A549 (cell line): ENCODE data around the gene C11orf98. TPM values are rescaled to one million over a fixed set of nuclear protein-coding genes. Genes with fewer than 3 reads are reported as not detected.

ENCODE experiments used
- ATAC-seq, 2 experiments: fragments of 200-7000 bp in 1 of 2; fragments of >200 bp in 1 of 2; cut with Nextera tagmentation in 1 of 2; cut with Tn5 transposase in 1 of 2; 3 replicates each; pipeline versions ENCODE4 v1.8.0 to v1.9.1; 2018 to 2020; ENCODE audit warnings: mild to moderate bottlenecking in 1 of 2, moderate library complexity in 1 of 2
- CTCF ChIA-PET: fragments of 300-600 bp; sonication (Branson Sonifier 250); formaldehyde crosslinking; extraction: SDS; loops from one replicate; lab custom pipeline; 2021; ENCODE audit warnings: antibody characterized with exemption, inconsistent platforms; lab: Yijun Ruan, JAX
- POLR2A ChIA-PET: fragments of 350-600 bp; formaldehyde crosslinking; extraction: SDS; loops from one replicate; lab custom pipeline; 2021; ENCODE audit warnings: antibody characterized with exemption, inconsistent platforms; lab: Yijun Ruan, JAX
- DNase-seq, 2 experiments: peaks; one replicate each; pipeline versions ENCODE4 v3.0.0 to v3.0.0-alpha.2; 2011 to 2016; ENCODE audit warnings: low read depth in 1 of 2, low spot score in 1 of 2
- FAIRE-seq: peaks from 2 replicates; lab custom pipeline; 2011; peaks lifted over from hg19 to GRCh38; lab: Jason Lieb, UNC
- H3K27ac ChIP-seq, 2 experiments: fragments of >200 bp; sonication (Bioruptor Twin); formaldehyde crosslinking; 3 replicates each; pipeline ENCODE4 v1.5.1; 2016 to 2017
- H3K4me1 ChIP-seq: fragments of >200 bp; sonication (Bioruptor Twin); formaldehyde crosslinking; 3 replicates; pipeline ENCODE4 v1.6.1; 2016
- H3K4me2 ChIP-seq: fragments of >200 bp; sonication (Bioruptor Twin); formaldehyde crosslinking; 3 replicates; pipeline ENCODE4 v1.6.1; 2016
- H3K4me3 ChIP-seq: fragments of >200 bp; sonication (Bioruptor Twin); formaldehyde crosslinking; 3 replicates; pipeline ENCODE4 v1.5.1; 2016
- H3K9me3 ChIP-seq: fragments of >200 bp; sonication (Bioruptor Twin); formaldehyde crosslinking; 3 replicates; pipeline ENCODE4 v1.6.1; 2016
- CBX8 ChIP-seq: fragments of 200-600 bp; sonication (generic); IDR thresholded peaks from 2 replicates; pipeline ENCODE4 v1.6.1; 2016
- CEBPB ChIP-seq, 2 experiments: fragments of >200 bp in 1 of 2; sonication (Bioruptor Twin) in 1 of 2; formaldehyde crosslinking in 1 of 2; IDR thresholded peaks; 2 replicates each; pipeline ENCODE4 v1.6.1; 2012 to 2016
- CHD2 ChIP-seq: fragments of 150-350 bp; IDR thresholded peaks from 2 replicates; pipeline ENCODE4 v1.6.1; 2014; ENCODE audit warnings: low read length; ENCODE audit not compliant: partially characterized antibody
- CHD4 ChIP-seq: fragments of 200-600 bp; sonication (generic); IDR thresholded peaks from 2 replicates; pipeline ENCODE4 v1.6.1; 2016; ENCODE audit warnings: antibody characterized with exemption, mild to moderate bottlenecking, borderline replicate concordance
- EHF ChIP-seq: fragments of 250-450 bp; sonication (Bioruptor Pico); IDR thresholded peaks from 2 replicates; pipeline ENCODE4 v1.5.0; 2020; ENCODE audit warnings: mild to moderate bottlenecking
- EHMT2 ChIP-seq: fragments of 200-600 bp; sonication (generic); IDR thresholded peaks from 2 replicates; pipeline ENCODE4 v1.6.1; 2016; ENCODE audit warnings: antibody characterized with exemption, low read depth, mild to moderate bottlenecking, moderate library complexity
- ESRRA ChIP-seq: fragments of 150-350 bp; IDR thresholded peaks from 2 replicates; pipeline ENCODE4 v1.6.1; 2014; ENCODE audit warnings: mild to moderate bottlenecking, low read length, borderline replicate concordance
- FOSB ChIP-seq: fragments of 250-450 bp; sonication (Bioruptor Pico); IDR thresholded peaks from 2 replicates; pipeline ENCODE4 v1.5.0; 2020; ENCODE audit warnings: mild to moderate bottlenecking, moderate library complexity
- FOSL2 ChIP-seq, 2 experiments: fragments of 450-650 bp in 1 of 2; fragments of >200 bp in 1 of 2; sonication (Bioruptor Twin) in 1 of 2; formaldehyde crosslinking; IDR thresholded peaks; 2 replicates each; pipeline versions ENCODE4 v1.5.0 to v1.6.1; 2016 to 2020; ENCODE audit warnings: mild to moderate bottlenecking in 1 of 2, moderate library complexity in 1 of 2
- HDAC2 ChIP-seq: fragments of 200-600 bp; sonication (generic); IDR thresholded peaks from 2 replicates; pipeline ENCODE4 v1.6.1; 2016
- HES2 ChIP-seq: fragments of >200 bp; sonication (Bioruptor Twin); formaldehyde crosslinking; IDR thresholded peaks from 2 replicates; pipeline ENCODE4 v1.6.1; 2016
- HEYL ChIP-seq: fragments of 250-450 bp; sonication (Bioruptor Pico); IDR thresholded peaks from 2 replicates; pipeline ENCODE4 v1.8.0; 2021; ENCODE audit warnings: mild to moderate bottlenecking, moderate library complexity
- HOXA7 ChIP-seq: fragments of 250-450 bp; sonication (Bioruptor Pico); IDR thresholded peaks from 2 replicates; pipeline ENCODE4 v1.5.0; 2020; ENCODE audit warnings: mild to moderate bottlenecking, moderate library complexity
- HOXB5 ChIP-seq: fragments of 250-450 bp; sonication (Bioruptor Pico); IDR thresholded peaks from 2 replicates; pipeline ENCODE4 v1.5.0; 2020; ENCODE audit warnings: mild to moderate bottlenecking, moderate library complexity
- JUNB ChIP-seq: fragments of >200 bp; sonication (Bioruptor Twin); formaldehyde crosslinking; IDR thresholded peaks from 2 replicates; pipeline ENCODE4 v1.6.1; 2016
- KDM5A ChIP-seq: fragments of 200-600 bp; sonication (generic); IDR thresholded peaks from 2 replicates; pipeline ENCODE4 v1.6.1; 2016; ENCODE audit warnings: antibody characterized with exemption, mild to moderate bottlenecking
- MAX ChIP-seq: IDR thresholded peaks from 2 replicates; pipeline ENCODE4 v1.6.1; 2012
- MYC ChIP-seq: IDR thresholded peaks from 2 replicates; pipeline ENCODE4 v1.6.1; 2012; ENCODE audit warnings: mild to moderate bottlenecking, inconsistent platforms, low read length, improper control_type of control experiment, borderline replicate concordance
- PBX3 ChIP-seq: IDR thresholded peaks from 2 replicates; pipeline ENCODE4 v1.6.1; 2012
- POLR2AphosphoS2 ChIP-seq: conservative IDR thresholded peaks from 2 replicates; pipeline ENCODE4 v1.6.1; 2012; ENCODE audit warnings: low read length, improper control_type of control experiment, inconsistent platforms
- RAD21 ChIP-seq, 2 experiments: fragments of >200 bp in 1 of 2; sonication (Bioruptor Twin) in 1 of 2; formaldehyde crosslinking in 1 of 2; IDR thresholded peaks in 1 of 2; conservative IDR thresholded peaks in 1 of 2; 2 replicates in 1 of 2; 3 replicates in 1 of 2; pipeline ENCODE4 v1.6.1; 2012 to 2018; ENCODE audit warnings: inconsistent platforms in 1 of 2
- RARB ChIP-seq: fragments of 250-450 bp; sonication (Bioruptor Pico); IDR thresholded peaks from 2 replicates; pipeline ENCODE4 v1.8.0; 2021; ENCODE audit warnings: mild to moderate bottlenecking, moderate library complexity
- RCOR1 ChIP-seq: fragments of 150-350 bp; IDR thresholded peaks from 2 replicates; pipeline ENCODE4 v1.6.1; 2014; ENCODE audit warnings: antibody characterized with exemption, low read length, low read depth
- RNF2 ChIP-seq: fragments of 200-600 bp; sonication (generic); IDR thresholded peaks from 2 replicates; pipeline ENCODE4 v1.6.1; 2016; ENCODE audit warnings: low read depth, mild to moderate bottlenecking, antibody characterized with exemption, moderate library complexity, borderline replicate concordance
- SREBF2 ChIP-seq: fragments of 450-650 bp; IDR thresholded peaks from 2 replicates; pipeline ENCODE4 v1.6.1; 2014; ENCODE audit warnings: mild to moderate bottlenecking, moderate library complexity
- TP53 ChIP-seq: fragments of 250-450 bp; sonication (Bioruptor Pico); IDR thresholded peaks from 2 replicates; pipeline ENCODE4 v1.5.0; 2021; ENCODE audit warnings: mild to moderate bottlenecking, moderate library complexity
- USF2 ChIP-seq: fragments of 450-650 bp; IDR thresholded peaks from 2 replicates; pipeline ENCODE4 v1.6.1; 2014; ENCODE audit warnings: antibody characterized with exemption
- ZC3H11A ChIP-seq: fragments of 450-650 bp; IDR thresholded peaks from 2 replicates; pipeline ENCODE4 v1.6.1; 2014; ENCODE audit warnings: antibody characterized with exemption, mild to moderate bottlenecking
- WGBS: methylation state at CpG from one replicate; pipeline ENCODE4 v1.1.6; 2017; ENCODE audit errors: missing lambda C conversion rate; 5-methylcytosine and 5-hydroxymethylcytosine counted together
- polyA plus RNA-seq, 4 experiments: library from polyadenylated mRNA; depleted of rRNA in 3 of 4; stranded (reverse); fragments of >200 nt; fragmentation: RNase III in 1 of 4; extraction: RNeasy Plus Mini Kit Qiagen cat#74134 plus additional on column Dnase treatment in 1 of 4; gene quantifications; 2 replicates in 3 of 4; 3 replicates in 1 of 4; pipeline ENCODE4 v1.2.3, GENCODE V29; 2011 to 2017

The C11orf98 gene
- polyA plus RNA-seq, 2 of the 4 experiments (the other 2 are of a cell fraction), result 91.7 to 140 TPM

GRCh38 chr11:62645946-62646824 is 18.8 kb downstream of the C11orf98 start, which contains the start of gene GANAB (continued):
- TF ChIP-seq CBX8, result no peak
- no peak for TF ChIP-seq CEBPB (IDR thresholded peaks at IDR 0.05)
- peak; percentile 69; the same call in 1 of the 2 replicates for TF ChIP-seq MAX
- no peak for TF ChIP-seq EHMT2
- TF ChIP-seq PBX3, result peak; percentile 80
- TF ChIP-seq SREBF2, result no peak
- no peak for TF ChIP-seq HDAC2

GRCh38 chr11:62645671-62645945 is 19.4 kb downstream of the C11orf98 start:
- 28% methylated on average over 11 of the region's 11 CpGs for WGBS
- TF ChIP-seq MYC, result no peak
- TF ChIP-seq RAD21 (conservative IDR thresholded peaks at IDR 0.05 in 1 of 2, IDR thresholded peaks at IDR 0.05 in 1 of 2), result no peak
- TF ChIP-seq RNF2, result no peak
- TF ChIP-seq HOXA7 (CRISPR knock-in tag), result no peak
- ChIA-PET CTCF (interaction anchor here (0.7 to 1.6 kb wide), 5 partner anchors 11 to 266 kb away, joined by 3 to 6 read pairs (median 3); partner anchors contain the start of gene EML3), POLR2A (interaction anchor here (0.7 to 2.0 kb wide), 6 partner anchors 10 to 82 kb away, joined by 3 to 35 read pairs (median 12); partner anchors contain the start of genes B3GAT3, C11orf98, CSKMT and HNRNPUL2)
- DNase-seq (no peak), ATAC-seq (peak in 1 of 2 experiments; percentile 2; a peak in 3 of 6 replicates), FAIRE-seq (no peak)
- Histone ChIP-seq H3K27ac (peak overlapping the region; percentile 94 to 97), H3K4me1 (peaks cover 15% of the 10 kb centered on the region), H3K4me2 (peak overlapping the region; percentile 96), H3K4me3 (peak overlapping the region; percentile 79), H3K9me3 (no peaks in the 10 kb centered on the region)

- POLR2A ChIA-PET, result interaction anchor here (1.1 to 1.5 kb wide), 2 partner anchors 9 to 23 kb away, joined by 4 to 5 read pairs; partner anchors contain the start of genes B3GAT3 and INTS5
- DNase-seq, result no peak
- H3K4me1 ChIP-seq, result peaks cover 15% of the 10 kb centered on the region
- no peaks in the 10 kb centered on the region for H3K9me3 ChIP-seq
- WGBS, result 92% methylated on average over 8 of the region's 8 CpGs
- TF ChIP-seq HEYL, result no peak
- TF ChIP-seq POLR2AphosphoS2, result no peak
- TF ChIP-seq ZC3H11A, result no peak
- no peak for TF ChIP-seq RCOR1
- no peak for TF ChIP-seq TP53 (CRISPR knock-in tag)
- no peak for TF ChIP-seq EHF (CRISPR knock-in tag)
- TF ChIP-seq HES2, result no peak
- TF ChIP-seq USF2, result no peak
- TF ChIP-seq CBX8, result no peak
- TF ChIP-seq CHD2, result no peak
- TF ChIP-seq FOSL2 (IDR thresholded peaks at IDR 0.05), result no peak
- TF ChIP-seq FOSL2 (CRISPR knock-in tag; IDR thresholded peaks at IDR 0.05), result no peak
- TF ChIP-seq RARB (CRISPR knock-in tag), result no peak
- no peak for TF ChIP-seq HOXB5 (CRISPR knock-in tag)
- TF ChIP-seq FOSB (CRISPR knock-in tag), result no peak
- TF ChIP-seq KDM5A, result no peak
- TF ChIP-seq JUNB, result no peak
- TF ChIP-seq CHD4, result no peak
- TF ChIP-seq ESRRA, result no peak
- TF ChIP-seq, all 56 proteins: peak for 0
- CTCF ChIA-PET, result interaction anchor here (0.6 to 0.7 kb wide), 2 partner anchors 22 to 101 kb away, joined by 3 read pairs; partner anchors contain the start of gene B3GAT3
- H3K27ac ChIP-seq, result no peak overlapping the region
- FAIRE-seq (no peak), ATAC-seq (no peak)
- peak overlapping the region; percentile 96; the same call in 1 of the 3 replicates for H3K4me2 ChIP-seq
- H3K4me3 ChIP-seq, result no peak overlapping the region
These were observed 20.8 kb downstream of the C11orf98 start for GRCh38 chr11:62644220-62644619.
